DOHH2 (cell line): ENCODE measurements around the gene MEGF8.

Source experiments
- EZH2phosphoT487 ChIP-seq: fragments of 200-600 bp; sonication (generic); IDR thresholded peaks from 2 replicates; pipeline ENCODE4 v1.6.1; 2017; ENCODE audit warnings: borderline replicate concordance, mild to moderate bottlenecking, antibody characterized with exemption, low read length, moderate library complexity, mixed read lengths
- TF ChIP-seq, protein P1 (sequence below): fragments of 200-600 bp; sonication (generic); IDR thresholded peaks from one replicate; pipeline ENCODE4 v1.5.1; 2014; ENCODE audit warnings: antibody characterized with exemption, mild to moderate bottlenecking, low read depth, low read length; ENCODE audit not compliant: poor library complexity, severe bottlenecking

DNA sequence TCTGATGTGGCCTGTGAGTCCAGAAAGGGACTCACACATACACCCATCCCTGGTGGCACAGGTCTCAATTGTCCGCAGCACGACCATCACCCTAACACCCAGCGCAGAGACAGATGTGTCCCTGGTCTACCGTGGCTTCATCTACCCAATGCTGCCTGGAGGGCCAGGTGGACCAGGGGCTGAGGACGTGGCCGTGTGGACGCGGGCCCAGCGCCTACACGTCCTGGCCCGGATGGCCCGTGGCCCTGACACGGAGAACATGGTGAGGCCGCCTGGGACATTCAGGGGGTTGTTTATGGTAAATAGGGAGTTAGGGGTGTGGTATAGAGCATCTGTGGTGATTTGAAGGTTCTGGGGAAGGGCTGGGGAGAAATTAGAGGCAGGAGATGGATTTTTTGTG is 22.8 kb downstream of the MEGF8 start:
- TF ChIP-seq, protein P1, sequence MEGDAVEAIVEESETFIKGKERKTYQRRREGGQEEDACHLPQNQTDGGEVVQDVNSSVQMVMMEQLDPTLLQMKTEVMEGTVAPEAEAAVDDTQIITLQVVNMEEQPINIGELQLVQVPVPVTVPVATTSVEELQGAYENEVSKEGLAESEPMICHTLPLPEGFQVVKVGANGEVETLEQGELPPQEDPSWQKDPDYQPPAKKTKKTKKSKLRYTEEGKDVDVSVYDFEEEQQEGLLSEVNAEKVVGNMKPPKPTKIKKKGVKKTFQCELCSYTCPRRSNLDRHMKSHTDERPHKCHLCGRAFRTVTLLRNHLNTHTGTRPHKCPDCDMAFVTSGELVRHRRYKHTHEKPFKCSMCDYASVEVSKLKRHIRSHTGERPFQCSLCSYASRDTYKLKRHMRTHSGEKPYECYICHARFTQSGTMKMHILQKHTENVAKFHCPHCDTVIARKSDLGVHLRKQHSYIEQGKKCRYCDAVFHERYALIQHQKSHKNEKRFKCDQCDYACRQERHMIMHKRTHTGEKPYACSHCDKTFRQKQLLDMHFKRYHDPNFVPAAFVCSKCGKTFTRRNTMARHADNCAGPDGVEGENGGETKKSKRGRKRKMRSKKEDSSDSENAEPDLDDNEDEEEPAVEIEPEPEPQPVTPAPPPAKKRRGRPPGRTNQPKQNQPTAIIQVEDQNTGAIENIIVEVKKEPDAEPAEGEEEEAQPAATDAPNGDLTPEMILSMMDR, result no peak
- TF ChIP-seq EZH2phosphoT487, result no peak
